Activated naive CD8-positive, alpha-beta T cell treated with anti-CD3 and anti-CD28 coated beads, Interleukin-2, amount 10 ng/mL, durations not matched to agents 7 days and 5 days (primary cell): ENCODE data around the gene VAMP4. TPM values are rescaled to one million over a fixed set of nuclear protein-coding genes. Genes with fewer than 3 reads are reported as not detected.
"Not testable (repeated sequence)": the region's sequence is repeated elsewhere in the genome, so short reads cannot be mapped to it uniquely, and the experiment has no call there.

ENCODE experiments used
- ATAC-seq: fragments of 150-1000 bp; cut with Tn5 transposase; one replicate; pipeline ENCODE4 v1.10.0; 2021; ENCODE audit warnings: low read depth, moderate library complexity
- POLR2A ChIA-PET: fragments of 350-600 bp; sonication (Branson Sonifier 250); formaldehyde crosslinking; loops from one replicate; lab custom pipeline; 2021; ENCODE audit warnings: antibody characterized with exemption; lab: Charles Lee
- DNase-seq: peaks from one replicate; pipeline ENCODE4 v3.0.0; 2021
- H3K27ac Mint-ChIP-seq: one replicate; pipeline ENCODE4 v1.8.0; 2022; ENCODE audit warnings: mild to moderate bottlenecking, mixed read lengths
- H3K27me3 Mint-ChIP-seq: one replicate; pipeline ENCODE4 v1.8.0; 2022; ENCODE audit warnings: mild to moderate bottlenecking, moderate library complexity, mixed read lengths
- H3K36me3 Mint-ChIP-seq: one replicate; pipeline ENCODE4 v1.8.0; 2021; ENCODE audit warnings: mild to moderate bottlenecking, mixed read lengths
- H3K4me1 Mint-ChIP-seq: one replicate; pipeline ENCODE4 v1.8.0; 2021; ENCODE audit warnings: mixed read lengths
- H3K4me3 Mint-ChIP-seq: one replicate; pipeline ENCODE4 v1.8.0; 2022; ENCODE audit warnings: mild to moderate bottlenecking, moderate library complexity, mixed read lengths
- H3K9me3 Mint-ChIP-seq: one replicate; pipeline ENCODE4 v1.8.0; 2021; ENCODE audit warnings: mixed read lengths
- total RNA-seq, 2 experiments: library from RNA; stranded (reverse); gene quantifications; one replicate each; pipeline ENCODE4 v1.2.3, GENCODE V29; 2021

The VAMP4 gene
- total RNA-seq, 2 experiments from 2014 or later: 17.5 to 20.8 TPM

DNA sequence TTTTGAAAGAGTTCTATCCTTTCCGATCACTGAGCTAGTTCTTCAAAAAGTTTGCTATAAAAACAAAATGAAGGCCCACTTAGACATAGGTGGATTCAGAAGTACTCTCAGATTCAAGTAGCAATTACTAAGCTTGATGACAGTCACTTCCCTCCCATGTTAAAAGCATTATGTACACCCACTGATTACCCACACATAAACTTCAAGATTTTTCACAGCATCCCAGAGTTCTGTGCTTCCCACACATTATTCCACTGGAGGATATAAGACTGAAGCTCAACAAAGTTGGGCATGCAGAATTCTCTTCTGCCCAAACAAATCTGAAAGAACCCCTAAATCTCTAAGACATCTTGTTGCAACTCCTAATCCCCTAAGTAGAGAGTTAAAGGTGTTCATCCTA, 29.5 kb downstream of the VAMP4 start:
- Mint-ChIP-seq H3K27ac (no peak overlapping the region), H3K4me3 (no peak overlapping the region), H3K4me1 (no peaks in the 10 kb centered on the region), H3K27me3 (no peaks in the 10 kb centered on the region), H3K9me3 (no peaks in the 10 kb centered on the region), H3K36me3 (peaks cover 10% of the 10 kb centered on the region)
- ATAC-seq: no peak
- DNase-seq: no peak
- POLR2A ChIA-PET: interaction anchor here (0.8 kb wide), 1 partner anchor 30 kb away, joined by 4 read pairs; the partner anchor contains the start of gene VAMP4

- no peak for DNase-seq
- Mint-ChIP-seq H3K9me3 (no peaks in the 10 kb centered on the region), H3K27me3 (no peaks in the 10 kb centered on the region), H3K36me3 (peaks cover 12% of the 10 kb centered on the region), H3K4me1 (no peaks in the 10 kb centered on the region), H3K27ac (no peak overlapping the region), H3K4me3 (no peak overlapping the region)
- POLR2A ChIA-PET: no interaction called here
- no peak for ATAC-seq
Observed at GRCh38 chr1:171711643-171712042, 30.2 kb downstream of the VAMP4 start.

DNA sequence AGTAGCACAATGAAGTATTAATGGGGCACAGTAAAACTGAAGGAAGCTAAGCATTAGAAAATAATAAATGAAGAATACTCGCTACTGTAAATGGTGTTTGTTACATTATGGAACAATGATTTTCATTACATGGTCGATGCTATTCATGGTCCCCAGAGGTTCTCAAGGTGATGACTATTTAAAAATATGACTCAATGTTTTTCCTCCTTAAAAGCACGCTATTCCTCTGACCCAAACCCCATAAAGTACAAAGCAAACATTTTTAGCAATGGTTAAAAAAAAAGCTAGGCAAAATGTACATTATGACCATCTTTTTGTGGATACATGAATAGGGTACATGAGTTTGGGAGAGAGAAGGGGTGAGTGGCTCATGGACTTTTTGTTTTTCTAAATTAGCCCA, 34.3 kb downstream of the VAMP4 start:
- no peaks in the 10 kb centered on the region for H3K9me3 Mint-ChIP-seq
- POLR2A ChIA-PET: no interaction called here
- H3K4me1 Mint-ChIP-seq: no peaks in the 10 kb centered on the region
- H3K4me3 Mint-ChIP-seq: no peak overlapping the region
- H3K27me3 Mint-ChIP-seq: no peaks in the 10 kb centered on the region
- H3K27ac Mint-ChIP-seq: no peak overlapping the region
- DNase-seq: no peak
- no peak for ATAC-seq
- H3K36me3 Mint-ChIP-seq: peaks cover 10% of the 10 kb centered on the region

DNA sequence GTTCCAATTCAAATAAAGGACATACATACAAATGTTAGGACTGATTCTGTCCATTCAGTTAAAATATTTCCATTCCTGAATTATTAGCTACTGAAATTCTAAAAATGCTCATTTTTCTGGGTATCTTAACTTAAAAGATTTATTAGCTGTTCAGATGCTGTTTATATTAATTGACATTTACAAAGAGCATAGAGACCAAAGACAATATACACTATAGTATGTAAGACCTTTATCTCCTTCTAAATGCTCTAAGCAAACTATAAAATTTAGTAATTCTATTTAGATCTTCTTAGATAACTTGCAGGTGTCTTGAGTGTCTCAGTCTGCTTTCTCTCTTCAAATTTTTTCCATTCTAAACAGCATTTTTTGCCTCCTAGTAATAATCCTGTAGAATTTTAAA, 39.3 kb downstream of the VAMP4 start:
- H3K4me1 Mint-ChIP-seq: no peaks in the 10 kb centered on the region
- H3K36me3 Mint-ChIP-seq: peaks cover 12% of the 10 kb centered on the region

GRCh38 chr1:171699531-171699930, 42.3 kb downstream of the VAMP4 start:
- Mint-ChIP-seq H3K36me3 (peaks cover 9% of the 10 kb centered on the region), H3K4me1 (no peaks in the 10 kb centered on the region), H3K27ac (no peak overlapping the region), H3K9me3 (peaks cover 7% of the 10 kb centered on the region), H3K4me3 (no peak overlapping the region), H3K27me3 (no peaks in the 10 kb centered on the region)
- no peak for ATAC-seq
- POLR2A ChIA-PET: no interaction called here
- DNase-seq: no peak

More for the DNA sequence above, 39.3 kb downstream of the VAMP4 start:
- ATAC-seq (no peak), DNase-seq (no peak)
- Mint-ChIP-seq H3K27me3 (no peaks in the 10 kb centered on the region), H3K27ac (no peak overlapping the region), H3K9me3 (no peaks in the 10 kb centered on the region), H3K4me3 (no peak overlapping the region)
- POLR2A ChIA-PET: interaction anchor here (0.5 kb wide), 1 partner anchor 15 kb away, joined by 3 read pairs; no protein-coding TSS in a partner anchor

GRCh38 chr1:171695772-171696171, 46.1 kb downstream of the VAMP4 start:
- H3K4me3 Mint-ChIP-seq, H3K9me3 Mint-ChIP-seq, POLR2A ChIA-PET, H3K27ac Mint-ChIP-seq, H3K36me3 Mint-ChIP-seq, ATAC-seq, DNase-seq, H3K27me3 Mint-ChIP-seq, H3K4me1 Mint-ChIP-seq: not testable (repeated sequence)

DNA sequence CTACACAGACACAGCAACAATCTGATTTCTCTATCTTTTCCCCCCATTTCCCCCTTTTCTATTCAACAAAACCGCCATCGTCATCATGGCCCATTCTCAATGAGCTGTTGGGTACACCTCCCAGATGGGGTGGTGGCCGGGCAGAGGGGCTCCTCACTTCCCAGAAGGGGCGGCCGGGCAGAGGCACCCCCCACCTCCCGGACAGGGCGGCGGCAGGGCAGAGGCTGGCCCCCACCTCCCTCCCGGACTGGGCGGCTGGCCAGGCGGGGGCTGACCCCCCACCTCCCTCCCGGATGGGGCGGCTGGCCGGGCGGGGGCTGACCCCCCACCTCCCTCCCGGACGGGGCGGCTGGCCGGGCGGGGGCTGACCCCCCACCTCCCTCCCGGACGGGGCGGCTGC, 48.3 kb downstream of the VAMP4 start:
- ATAC-seq, H3K4me3 Mint-ChIP-seq, H3K36me3 Mint-ChIP-seq, H3K27ac Mint-ChIP-seq, POLR2A ChIA-PET, H3K4me1 Mint-ChIP-seq, DNase-seq, H3K27me3 Mint-ChIP-seq: not testable (repeated sequence)
- peaks cover 11% of the 10 kb centered on the region for H3K9me3 Mint-ChIP-seq

- DNase-seq: no peak
- POLR2A ChIA-PET: no interaction called here
- Mint-ChIP-seq H3K4me1 (no peaks in the 10 kb centered on the region), H3K4me3 (no peak overlapping the region), H3K9me3 (no peaks in the 10 kb centered on the region), H3K36me3 (no peaks in the 10 kb centered on the region), H3K27ac (no peak overlapping the region), H3K27me3 (peaks cover 5% of the 10 kb centered on the region)
- ATAC-seq: no peak
Observed at GRCh38 chr1:171683870-171684269, 58.0 kb downstream of the VAMP4 start.

DNA sequence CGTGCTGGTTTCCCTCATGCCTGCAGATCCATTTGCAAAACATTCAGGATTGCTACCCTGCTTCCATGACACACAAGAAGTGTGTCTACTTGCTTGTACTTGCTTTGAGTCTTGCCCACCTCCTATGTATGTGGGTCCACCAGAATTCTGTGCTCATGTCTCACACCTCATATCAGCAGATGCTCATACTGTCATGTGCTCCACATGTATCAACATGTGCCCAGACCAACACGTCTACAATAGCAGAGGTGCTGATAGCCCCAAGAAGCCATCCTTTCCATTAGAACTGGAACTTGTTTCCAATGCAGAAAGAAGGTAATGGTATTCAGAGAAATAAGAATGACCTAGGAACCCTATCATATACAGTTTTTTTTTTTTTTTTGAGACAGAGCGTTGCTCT, 61.5 kb downstream of the VAMP4 start:
- ATAC-seq (no peak), DNase-seq (no peak)
- peaks cover 8% of the 10 kb centered on the region for H3K27me3 Mint-ChIP-seq
- POLR2A ChIA-PET: no interaction called here
- H3K36me3 Mint-ChIP-seq: no peaks in the 10 kb centered on the region
- H3K4me1 Mint-ChIP-seq: no peaks in the 10 kb centered on the region
- no peak overlapping the region for H3K4me3 Mint-ChIP-seq
- H3K27ac Mint-ChIP-seq: no peak overlapping the region
- H3K9me3 Mint-ChIP-seq: no peaks in the 10 kb centered on the region

- no peak for DNase-seq
- POLR2A ChIA-PET: no interaction called here
- H3K4me1 Mint-ChIP-seq: no peaks in the 10 kb centered on the region
- H3K27ac Mint-ChIP-seq: no peak overlapping the region
- H3K36me3 Mint-ChIP-seq: no peaks in the 10 kb centered on the region
- H3K27me3 Mint-ChIP-seq: peaks cover 12% of the 10 kb centered on the region
- no peak for ATAC-seq
- no peaks in the 10 kb centered on the region for H3K9me3 Mint-ChIP-seq
- no peak overlapping the region for H3K4me3 Mint-ChIP-seq
Observed at GRCh38 chr1:171676823-171677222, 65.0 kb downstream of the VAMP4 start.

DNA sequence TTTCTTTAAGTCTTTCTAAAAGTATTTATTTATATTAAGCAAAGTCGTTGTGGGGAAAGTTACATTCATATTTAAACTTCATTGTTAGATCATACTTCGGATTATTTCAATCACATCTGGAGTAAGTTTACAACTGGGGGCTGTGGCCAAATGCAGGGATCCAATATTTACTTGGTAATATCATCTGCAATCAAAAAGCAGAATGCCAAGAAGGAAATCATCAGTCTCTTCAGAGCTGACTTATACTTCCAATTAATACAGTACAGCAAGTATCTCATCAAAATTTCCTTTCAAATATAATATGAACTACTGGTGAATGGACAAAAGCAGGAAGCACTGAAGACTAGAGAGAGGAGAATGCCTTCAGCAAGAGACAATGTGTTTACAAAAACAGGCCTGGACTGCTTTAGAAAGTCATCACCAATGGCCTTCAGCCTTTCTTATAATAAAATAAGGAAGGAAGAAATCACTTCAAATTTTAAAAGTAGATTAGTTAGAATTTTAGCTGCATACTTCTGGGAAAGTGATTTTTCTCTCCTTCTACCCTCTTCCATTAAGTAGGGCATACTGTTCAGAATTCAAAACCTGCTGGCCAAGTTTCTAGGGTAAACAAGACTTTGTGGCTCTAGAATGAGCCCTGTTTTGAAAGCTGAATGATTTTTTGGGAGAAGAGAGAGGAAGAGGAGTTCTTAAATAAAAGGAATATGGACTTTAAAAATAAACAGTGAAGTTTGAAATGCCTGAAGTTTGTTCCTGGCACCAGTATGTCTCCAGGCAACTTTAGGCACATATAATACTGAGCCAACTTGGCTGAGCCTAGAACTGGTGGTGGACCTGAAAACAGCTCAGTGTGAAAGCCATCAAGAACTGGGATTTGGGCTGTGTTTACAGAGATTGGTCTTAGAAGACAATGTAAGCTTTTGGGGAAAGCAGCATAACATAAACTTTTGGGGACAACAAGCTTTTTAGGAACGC, 67.1 kb downstream of the VAMP4 start:
- DNase-seq: no peak
- no peaks in the 10 kb centered on the region for H3K9me3 Mint-ChIP-seq
- POLR2A ChIA-PET: no interaction called here
- H3K4me1 Mint-ChIP-seq: no peaks in the 10 kb centered on the region
- no peak overlapping the region for H3K27ac Mint-ChIP-seq
- no peak for ATAC-seq
- H3K4me3 Mint-ChIP-seq: no peak overlapping the region
- H3K36me3 Mint-ChIP-seq: no peaks in the 10 kb centered on the region
- H3K27me3 Mint-ChIP-seq: peaks cover 12% of the 10 kb centered on the region

GRCh38 chr1:171670739-171671138, 71.1 kb downstream of the VAMP4 start:
- H3K27me3 Mint-ChIP-seq: peaks cover 18% of the 10 kb centered on the region
- POLR2A ChIA-PET: no interaction called here
- DNase-seq (no peak), ATAC-seq (no peak)
- H3K4me3 Mint-ChIP-seq: no peak overlapping the region
- H3K4me1 Mint-ChIP-seq: no peaks in the 10 kb centered on the region
- no peaks in the 10 kb centered on the region for H3K36me3 Mint-ChIP-seq
- H3K27ac Mint-ChIP-seq: no peak overlapping the region
- H3K9me3 Mint-ChIP-seq: no peaks in the 10 kb centered on the region

DNA sequence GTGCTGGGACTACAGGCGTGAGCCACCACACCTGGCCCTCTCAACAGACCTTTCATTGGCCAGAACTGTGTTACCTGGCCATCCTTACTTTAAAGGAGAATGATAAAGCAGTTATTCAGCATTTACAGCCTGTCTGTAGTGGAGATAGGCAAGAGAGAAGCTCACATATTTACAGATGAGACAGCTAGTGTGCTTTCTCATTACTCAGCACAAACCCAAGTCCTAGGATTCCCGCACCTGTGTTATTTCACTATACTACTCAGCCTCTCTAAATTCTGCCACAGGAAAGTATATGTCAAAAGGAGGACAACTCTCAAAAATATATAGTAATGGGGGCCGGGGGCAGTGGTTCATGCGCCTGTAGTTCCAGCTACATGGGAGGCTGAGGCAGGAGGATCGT, 73.5 kb downstream of the VAMP4 start:
- POLR2A ChIA-PET: no interaction called here
- H3K9me3 Mint-ChIP-seq: no peaks in the 10 kb centered on the region
- H3K4me1 Mint-ChIP-seq: no peaks in the 10 kb centered on the region
- ATAC-seq (no peak), DNase-seq (no peak)
- peaks cover 14% of the 10 kb centered on the region for H3K27me3 Mint-ChIP-seq
- no peaks in the 10 kb centered on the region for H3K36me3 Mint-ChIP-seq
- no peak overlapping the region for H3K4me3 Mint-ChIP-seq
- no peak overlapping the region for H3K27ac Mint-ChIP-seq

DNA sequence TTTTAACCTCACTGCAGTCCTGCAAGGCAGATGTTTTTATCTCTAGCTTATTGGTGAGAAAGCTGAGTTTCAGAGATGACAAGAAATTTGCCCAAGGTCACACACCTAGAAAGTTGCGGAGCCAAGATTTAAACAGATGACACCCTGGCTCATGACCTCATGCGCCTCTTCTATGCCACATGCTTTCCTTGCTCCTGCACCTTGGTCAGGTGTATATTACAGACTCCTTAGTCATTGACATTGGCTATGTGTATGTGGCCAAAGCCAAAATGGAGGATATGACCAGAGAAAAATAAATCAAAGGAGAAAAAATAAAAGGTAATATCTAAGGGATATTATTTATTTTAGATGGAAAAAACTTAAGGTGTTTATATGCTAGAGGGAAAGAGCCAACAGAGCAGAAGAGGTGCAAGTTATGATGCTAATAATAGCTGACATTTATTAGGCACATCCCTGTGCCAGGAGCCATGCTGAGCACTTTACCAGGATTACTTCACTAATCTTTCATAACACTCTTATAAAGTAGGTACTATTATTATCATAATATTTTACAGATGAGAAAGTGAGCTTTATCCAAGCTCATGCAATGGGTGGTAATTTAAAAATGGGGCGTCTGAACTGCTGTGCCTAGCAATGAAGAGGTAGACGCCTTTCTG, 75.6 kb downstream of the VAMP4 start:
- Mint-ChIP-seq H3K4me1 (no peaks in the 10 kb centered on the region), H3K27me3 (peaks cover 11% of the 10 kb centered on the region), H3K9me3 (no peaks in the 10 kb centered on the region), H3K36me3 (no peaks in the 10 kb centered on the region), H3K27ac (no peak overlapping the region), H3K4me3 (no peak overlapping the region)
- POLR2A ChIA-PET: no interaction called here
- DNase-seq: no peak
- no peak for ATAC-seq
